Smooth muscle cell (in vitro differentiated cells): ENCODE results near the gene KRT34. TPM values are rescaled to one million over a fixed set of nuclear protein-coding genes. Genes with fewer than 3 reads are reported as not detected.

Experiments used
- DNase-seq: peaks from one replicate; lab custom pipeline; 2025; ENCODE audit not compliant: unreplicated experiment; lab: John Stamatoyannopoulos, UW
- H2AFZ ChIP-seq: fragments of 200-600 bp; sonication (generic); 2 replicates; pipeline ENCODE4 v1.6.0; 2016; ENCODE audit warnings: antibody characterized with exemption, low read depth, mild to moderate bottlenecking
- H3F3A ChIP-seq: fragments of 200-600 bp; sonication (generic); 2 replicates; pipeline ENCODE4 v1.6.0; 2017; ENCODE audit warnings: antibody characterized with exemption, low read depth
- H3K27ac ChIP-seq: fragments of 200-600 bp; sonication (generic); 2 replicates; pipeline ENCODE4 v1.5.1; 2016; ENCODE audit warnings: low read depth, mild to moderate bottlenecking
- H3K27me3 ChIP-seq: fragments of 200-600 bp; sonication (generic); 2 replicates; pipeline ENCODE4 v1.6.1; 2016; ENCODE audit warnings: low read depth, mild to moderate bottlenecking
- H3K36me3 ChIP-seq: fragments of 200-600 bp; sonication (generic); 2 replicates; pipeline ENCODE4 v1.5.1; 2016; ENCODE audit warnings: low read depth
- H3K4me1 ChIP-seq: fragments of 200-600 bp; sonication (generic); 2 replicates; pipeline ENCODE4 v1.5.1; 2016; ENCODE audit warnings: low read depth
- H3K4me2 ChIP-seq: fragments of 200-600 bp; sonication (generic); 2 replicates; pipeline ENCODE4 v1.6.0; 2016; ENCODE audit warnings: mild to moderate bottlenecking
- H3K4me3 ChIP-seq: fragments of 200-600 bp; sonication (generic); 2 replicates; pipeline ENCODE4 v1.5.1; 2016; ENCODE audit warnings: mild to moderate bottlenecking
- H3K79me2 ChIP-seq: fragments of 200-600 bp; sonication (generic); 2 replicates; pipeline ENCODE4 v1.6.0; 2016; ENCODE audit warnings: low read depth, mild to moderate bottlenecking
- H3K9ac ChIP-seq: fragments of 200-600 bp; sonication (generic); 2 replicates; pipeline ENCODE4 v1.6.0; 2016; ENCODE audit warnings: low read depth
- H3K9me3 ChIP-seq: fragments of 200-600 bp; sonication (generic); replicated peaks from 2 replicates; pipeline ENCODE4 v1.5.1; 2016; ENCODE audit warnings: low read depth
- H4K20me1 ChIP-seq: fragments of 200-600 bp; sonication (generic); 2 replicates; pipeline ENCODE4 v1.6.0; 2016; ENCODE audit warnings: low read depth
- WGBS: methylation state at CpG from one replicate; pipeline ENCODE4 v1.1.7; 2016; ENCODE audit warnings: low lambda C conversion rate; 5-methylcytosine and 5-hydroxymethylcytosine counted together
- polyA plus RNA-seq: library from polyadenylated mRNA; unstranded; fragments of >200 nt; fragmentation: Nextera tagmentation; extraction: Ambion mirVana; gene quantifications from 2 replicates; pipeline ENCODE4 v1.2.1, GENCODE V29; 2016
- total RNA-seq: library from RNA; depleted of rRNA; stranded (reverse); fragments of >200 nt; gene quantifications from 2 replicates; pipeline ENCODE4 v1.2.3, GENCODE V29; 2014
- TF ChIP-seq, protein P1 (sequence below): fragments of 200-600 bp; sonication (generic); IDR thresholded peaks from 2 replicates; pipeline ENCODE4 v1.5.1; 2017; ENCODE audit warnings: borderline replicate concordance, mild to moderate bottlenecking, antibody characterized with exemption; ENCODE audit not compliant: insufficient read depth, poor library complexity, severe bottlenecking

KRT34 gene
- total and polyA plus RNA-seq, 2 experiments from 2014 or later, result 5.3 to 23.1 TPM

DNA sequence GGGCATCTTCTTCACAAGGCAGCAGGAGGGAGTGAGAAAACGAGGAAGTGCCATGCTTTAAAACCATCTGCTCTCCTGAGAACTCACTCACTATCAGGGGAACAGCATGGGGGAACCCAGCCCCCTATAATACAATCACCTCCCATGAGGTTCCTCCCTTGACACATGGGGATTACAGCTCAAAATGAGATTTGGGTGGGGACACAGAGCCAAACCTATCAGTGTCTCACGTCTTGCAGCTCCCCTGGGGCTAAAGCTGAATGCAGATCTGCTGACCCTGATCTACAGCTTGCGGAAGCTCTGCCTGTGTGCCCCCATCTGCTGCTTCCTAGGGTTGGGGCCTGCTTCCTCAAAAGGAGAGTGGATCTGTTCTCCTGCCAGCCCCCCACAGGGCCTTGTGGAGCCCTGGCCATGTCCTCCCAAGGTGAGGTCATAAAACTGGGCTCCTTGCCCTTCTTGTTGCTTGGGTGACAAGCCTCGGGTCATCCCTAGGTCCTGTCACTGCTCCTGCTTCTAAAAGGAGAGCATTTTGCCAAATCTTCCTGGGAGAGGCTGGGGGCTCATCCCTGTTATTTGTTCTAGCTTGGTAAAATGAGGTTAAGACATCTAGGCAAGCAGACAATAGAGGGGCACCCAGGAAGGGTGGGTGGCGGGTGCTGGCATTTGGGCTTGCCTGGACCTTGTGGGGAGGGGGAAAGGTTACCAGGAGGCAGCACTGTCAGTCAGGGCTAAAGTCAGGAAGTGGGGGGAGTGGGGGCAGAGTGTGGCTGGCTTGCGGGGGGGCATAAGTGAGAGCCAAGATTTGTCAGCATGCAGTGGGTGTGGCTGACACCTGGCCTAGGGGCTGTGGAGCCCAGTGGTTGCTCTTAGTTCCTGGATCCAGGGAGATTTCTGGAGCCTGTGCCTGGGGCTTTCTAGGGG, 47.5 kb downstream of the KRT34 start:
- H3K4me1 ChIP-seq, result no peaks in the 10 kb centered on the region
- no peaks in the 10 kb centered on the region for H3K9me3 ChIP-seq
- 82% methylated on average over 5 of the region's 6 CpGs for WGBS
- H3K27me3 ChIP-seq, result no peaks in the 10 kb centered on the region
- TF ChIP-seq, protein P1, sequence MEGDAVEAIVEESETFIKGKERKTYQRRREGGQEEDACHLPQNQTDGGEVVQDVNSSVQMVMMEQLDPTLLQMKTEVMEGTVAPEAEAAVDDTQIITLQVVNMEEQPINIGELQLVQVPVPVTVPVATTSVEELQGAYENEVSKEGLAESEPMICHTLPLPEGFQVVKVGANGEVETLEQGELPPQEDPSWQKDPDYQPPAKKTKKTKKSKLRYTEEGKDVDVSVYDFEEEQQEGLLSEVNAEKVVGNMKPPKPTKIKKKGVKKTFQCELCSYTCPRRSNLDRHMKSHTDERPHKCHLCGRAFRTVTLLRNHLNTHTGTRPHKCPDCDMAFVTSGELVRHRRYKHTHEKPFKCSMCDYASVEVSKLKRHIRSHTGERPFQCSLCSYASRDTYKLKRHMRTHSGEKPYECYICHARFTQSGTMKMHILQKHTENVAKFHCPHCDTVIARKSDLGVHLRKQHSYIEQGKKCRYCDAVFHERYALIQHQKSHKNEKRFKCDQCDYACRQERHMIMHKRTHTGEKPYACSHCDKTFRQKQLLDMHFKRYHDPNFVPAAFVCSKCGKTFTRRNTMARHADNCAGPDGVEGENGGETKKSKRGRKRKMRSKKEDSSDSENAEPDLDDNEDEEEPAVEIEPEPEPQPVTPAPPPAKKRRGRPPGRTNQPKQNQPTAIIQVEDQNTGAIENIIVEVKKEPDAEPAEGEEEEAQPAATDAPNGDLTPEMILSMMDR, result no peak
- H3K9ac ChIP-seq, result no peak overlapping the region
- no peaks in the 10 kb centered on the region for H3K79me2 ChIP-seq
- DNase-seq, result no peak
- no peaks in the 10 kb centered on the region for H3F3A ChIP-seq
- H3K4me2 ChIP-seq, result no peak overlapping the region
- H3K27ac ChIP-seq, result no peak overlapping the region
- H2AFZ ChIP-seq, result no peak overlapping the region
- no peaks in the 10 kb centered on the region for H3K36me3 ChIP-seq
- no peaks in the 10 kb centered on the region for H4K20me1 ChIP-seq
- no peak overlapping the region for H3K4me3 ChIP-seq

DNA sequence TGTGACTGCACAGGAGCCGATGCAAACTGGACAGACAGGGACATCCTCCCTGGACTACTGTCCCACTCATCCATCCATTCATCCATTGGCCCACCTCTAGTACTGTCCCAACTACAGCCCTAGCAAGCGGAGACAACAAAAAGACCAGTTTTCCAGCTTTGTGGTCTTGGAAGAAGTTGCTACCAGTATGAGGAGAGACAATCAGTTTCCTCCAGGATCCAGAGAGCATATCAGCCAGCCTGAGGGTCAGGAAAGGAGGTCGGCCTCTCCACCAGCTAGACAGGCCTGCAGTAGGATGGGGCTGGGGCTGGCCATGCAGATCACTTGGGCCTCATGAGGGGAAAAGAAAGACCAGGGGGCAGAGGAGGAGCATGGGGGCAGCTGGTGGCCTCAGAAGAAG, 48.3 kb downstream of the KRT34 start:
- Histone ChIP-seq H3K4me2 (no peak overlapping the region), H3K79me2 (no peaks in the 10 kb centered on the region), H3K9me3 (no peaks in the 10 kb centered on the region), H3K4me3 (no peak overlapping the region), H3K9ac (no peak overlapping the region), H3K4me1 (no peaks in the 10 kb centered on the region), H2AFZ (no peak overlapping the region), H4K20me1 (no peaks in the 10 kb centered on the region), H3K27me3 (no peaks in the 10 kb centered on the region), H3K36me3 (no peaks in the 10 kb centered on the region), H3F3A (no peaks in the 10 kb centered on the region), H3K27ac (no peak overlapping the region)
- TF ChIP-seq, protein P1, result no peak
- DNase-seq, result no peak
- WGBS, result 95% methylated on average over 3 of the region's 3 CpGs

DNA sequence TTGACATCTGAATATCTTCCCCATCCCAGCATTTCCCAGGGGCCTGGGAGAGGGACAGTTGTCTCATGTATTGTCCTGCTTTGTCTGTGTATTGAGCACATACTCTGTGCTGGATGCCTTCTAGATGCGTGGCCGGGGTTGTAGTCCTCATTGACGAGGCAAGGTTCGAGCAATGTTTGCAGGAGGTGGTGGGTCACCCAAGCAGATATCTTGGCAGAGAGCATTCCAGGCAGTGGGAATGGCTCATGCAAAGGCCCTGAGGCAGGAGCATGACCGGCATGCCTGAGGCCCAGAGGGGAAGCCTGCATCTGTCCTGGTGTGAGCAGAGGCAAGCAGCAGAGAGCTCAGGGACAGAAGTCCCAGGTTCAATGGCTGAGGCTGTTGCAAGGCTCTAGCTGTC, 49.0 kb downstream of the KRT34 start:
- TF ChIP-seq, protein P1, result no peak
- no peaks in the 10 kb centered on the region for H3K9me3 ChIP-seq

More for the DNA sequence above, 49.0 kb downstream of the KRT34 start:
- no peaks in the 10 kb centered on the region for H3K36me3 ChIP-seq
- H3K27me3 ChIP-seq, result no peaks in the 10 kb centered on the region
- DNase-seq, result no peak
- 93% methylated on average over 5 of the region's 5 CpGs for WGBS
- no peaks in the 10 kb centered on the region for H3K79me2 ChIP-seq
- no peak overlapping the region for H3K4me3 ChIP-seq
- no peaks in the 10 kb centered on the region for H4K20me1 ChIP-seq
- no peaks in the 10 kb centered on the region for H3F3A ChIP-seq
- H2AFZ ChIP-seq, result no peak overlapping the region
- no peak overlapping the region for H3K27ac ChIP-seq
- H3K4me1 ChIP-seq, result no peaks in the 10 kb centered on the region
- H3K9ac ChIP-seq, result no peak overlapping the region
- H3K4me2 ChIP-seq, result no peak overlapping the region
